GM19239 (cell line): ENCODE results near the gene TEX52.
A peak's percentile ranks its signal among the peaks of the same experiment; 100 is the strongest.

ENCODE experiments used
- DNase-seq: peaks from one replicate; pipeline ENCODE4 v3.0.0; 2011; ENCODE audit warnings: low spot score; ENCODE audit not compliant: insufficient read length
- FAIRE-seq: peaks from 2 replicates; lab custom pipeline; 2011; peaks lifted over from hg19 to GRCh38; lab: Jason Lieb, UNC

TEX52 gene

GRCh38 chr12:2857021-2857431 lies at the start of gene TEX52:
Gene TEX52, minus strand, starts transcription at chr12:2857039. Its CDS starts 13 bp downstream, at chr12:2857026.
- no peak for DNase-seq
- FAIRE-seq: no peak

DNA sequence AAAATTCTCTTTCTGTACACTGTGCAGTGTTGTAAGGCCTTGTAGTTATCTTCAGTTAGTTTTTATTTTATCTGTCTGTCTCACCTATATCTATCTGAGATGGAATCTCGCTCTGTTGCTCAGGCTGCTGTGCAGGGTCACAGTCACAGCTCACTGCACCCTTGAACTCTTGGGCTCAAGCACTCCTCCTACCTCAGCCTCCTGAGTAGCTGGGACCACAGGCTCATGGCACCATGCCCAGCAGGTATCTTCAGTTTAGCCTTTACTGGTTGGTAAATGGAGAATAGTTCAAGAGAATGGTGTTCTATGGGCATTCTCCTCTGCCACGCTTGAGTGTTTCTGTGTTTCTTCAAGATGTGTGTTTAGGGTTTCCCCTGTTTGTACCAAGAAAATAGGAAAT lies 47.4 kb upstream of the TEX52 start:
- DNase-seq (no peak), FAIRE-seq (no peak)

DNA sequence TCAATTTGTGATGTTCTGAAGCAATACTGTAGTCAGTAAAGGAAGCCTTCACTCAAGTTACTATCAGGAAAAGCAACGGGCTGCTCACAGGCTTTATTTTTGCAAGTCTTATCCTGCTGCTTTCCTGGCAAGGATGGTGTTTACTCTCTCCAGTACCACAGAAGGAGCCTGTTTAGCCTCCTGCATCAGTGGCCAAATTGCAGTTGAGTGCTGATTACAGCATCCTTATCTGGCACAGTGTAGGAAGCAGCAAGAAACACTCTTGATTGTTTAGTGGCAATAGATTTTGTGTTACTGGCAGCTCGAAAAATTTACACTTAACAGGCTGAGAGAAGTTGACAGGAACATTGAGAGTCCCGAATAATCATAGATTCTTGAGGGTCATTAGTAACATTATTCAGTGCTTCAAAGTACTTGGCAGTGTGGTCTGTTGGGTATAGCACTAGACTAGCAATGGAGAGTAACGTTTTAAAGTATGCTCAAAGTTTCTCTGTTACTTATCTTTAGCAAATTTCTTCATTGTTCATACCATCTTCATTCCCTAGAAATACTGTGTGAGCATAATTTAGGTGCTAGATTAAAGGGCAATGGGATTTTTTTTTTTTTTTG lies 45.5 kb upstream of the TEX52 start:
- no peak for DNase-seq
- no peak for FAIRE-seq

DNA sequence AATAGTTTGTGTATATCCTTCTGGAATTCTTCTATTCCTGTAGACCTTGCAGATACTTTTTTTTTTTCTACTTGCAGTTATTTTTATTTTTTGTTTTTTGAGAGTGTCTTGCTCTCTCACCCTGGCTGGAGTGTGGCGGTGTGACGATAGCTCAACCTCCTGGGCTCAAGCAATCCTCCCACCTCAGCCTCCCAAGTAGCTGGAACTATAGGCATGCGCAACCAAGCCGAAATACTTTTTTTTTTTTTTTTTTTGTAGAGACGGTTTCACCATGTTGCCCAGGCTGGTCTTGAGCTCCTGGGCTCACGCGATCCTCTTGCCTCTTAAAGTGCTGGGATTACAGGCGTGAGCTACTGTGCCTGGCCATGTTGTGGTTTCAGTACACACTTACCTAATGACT lies 43.8 kb upstream of the TEX52 start:
- FAIRE-seq: no peak
- no peak for DNase-seq

DNA sequence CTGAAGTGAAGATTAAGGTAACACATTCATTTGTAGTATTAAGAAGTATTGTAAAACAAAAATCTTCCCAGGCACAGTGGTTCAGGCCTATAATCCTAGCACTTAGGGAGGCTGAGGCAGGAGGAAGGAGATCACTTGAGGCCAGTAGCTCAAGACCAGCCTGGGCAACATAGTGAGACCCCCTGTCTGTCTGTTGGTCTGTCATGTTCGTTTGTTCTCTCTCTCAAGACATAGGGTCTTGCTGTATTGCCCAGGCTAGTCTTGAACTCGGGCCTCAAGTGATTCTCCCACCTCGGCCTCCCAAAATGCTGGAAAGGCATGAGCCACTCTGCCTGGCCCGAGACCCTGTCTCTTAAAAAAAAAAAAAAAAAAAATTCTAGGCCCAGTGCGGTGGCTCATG lies 40.6 kb upstream of the TEX52 start:
- no peak for FAIRE-seq
- DNase-seq: no peak

- FAIRE-seq: no peak
- no peak for DNase-seq
Observed at GRCh38 chr12:2895511-2895910, 38.7 kb upstream of the TEX52 start.

DNA sequence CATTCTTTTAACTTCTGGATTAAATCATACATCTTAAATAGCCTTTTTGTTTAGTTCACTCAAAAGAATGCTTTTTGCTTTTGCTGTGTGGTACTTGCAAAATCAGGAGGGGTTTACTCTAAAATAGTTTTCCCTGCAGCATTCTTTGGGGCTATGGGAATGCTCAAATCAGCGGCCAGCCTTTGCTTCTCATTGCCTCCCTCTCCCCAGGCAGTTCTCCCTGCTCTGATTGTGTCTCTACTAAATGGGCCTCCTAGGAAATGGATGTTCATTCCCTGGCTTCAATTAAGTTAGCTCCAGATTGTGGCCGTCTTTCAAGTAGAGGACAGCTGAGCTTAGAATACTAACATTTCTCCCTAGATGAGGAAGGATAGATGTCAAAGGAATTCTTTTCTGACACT lies 38.2 kb upstream of the TEX52 start:
- no peak for DNase-seq
- FAIRE-seq: no peak

DNA sequence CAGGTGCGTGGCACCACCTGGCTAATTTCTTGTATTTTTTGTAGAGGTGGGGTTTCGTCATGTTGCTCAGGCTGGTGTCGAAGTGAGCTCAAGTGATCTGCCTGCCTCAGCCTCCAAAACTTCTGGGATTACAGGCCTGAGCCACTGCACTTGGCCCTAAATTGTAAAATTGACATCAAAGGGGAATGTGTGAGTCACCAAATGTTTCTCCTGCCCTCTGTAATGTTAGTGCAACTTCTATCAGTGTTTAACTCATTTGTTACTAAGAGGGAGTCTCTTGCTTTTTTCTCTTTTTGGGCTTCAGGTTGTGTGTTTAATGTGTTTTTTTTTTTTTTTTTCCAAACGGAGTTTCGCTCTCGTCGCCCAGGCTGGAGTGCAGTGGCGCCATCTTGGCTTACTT lies 36.2 kb upstream of the TEX52 start:
- FAIRE-seq (no peak), DNase-seq (no peak)

GRCh38 chr12:2892246-2892645 lies 35.4 kb upstream of the TEX52 start:
- no peak for DNase-seq

GRCh38 chr12:2891240-2892053 lies 34.6 kb upstream of the TEX52 start:
- FAIRE-seq: no peak
- no peak for DNase-seq

More at GRCh38 chr12:2892246-2892645, 35.4 kb upstream of the TEX52 start:
- FAIRE-seq: no peak

DNA sequence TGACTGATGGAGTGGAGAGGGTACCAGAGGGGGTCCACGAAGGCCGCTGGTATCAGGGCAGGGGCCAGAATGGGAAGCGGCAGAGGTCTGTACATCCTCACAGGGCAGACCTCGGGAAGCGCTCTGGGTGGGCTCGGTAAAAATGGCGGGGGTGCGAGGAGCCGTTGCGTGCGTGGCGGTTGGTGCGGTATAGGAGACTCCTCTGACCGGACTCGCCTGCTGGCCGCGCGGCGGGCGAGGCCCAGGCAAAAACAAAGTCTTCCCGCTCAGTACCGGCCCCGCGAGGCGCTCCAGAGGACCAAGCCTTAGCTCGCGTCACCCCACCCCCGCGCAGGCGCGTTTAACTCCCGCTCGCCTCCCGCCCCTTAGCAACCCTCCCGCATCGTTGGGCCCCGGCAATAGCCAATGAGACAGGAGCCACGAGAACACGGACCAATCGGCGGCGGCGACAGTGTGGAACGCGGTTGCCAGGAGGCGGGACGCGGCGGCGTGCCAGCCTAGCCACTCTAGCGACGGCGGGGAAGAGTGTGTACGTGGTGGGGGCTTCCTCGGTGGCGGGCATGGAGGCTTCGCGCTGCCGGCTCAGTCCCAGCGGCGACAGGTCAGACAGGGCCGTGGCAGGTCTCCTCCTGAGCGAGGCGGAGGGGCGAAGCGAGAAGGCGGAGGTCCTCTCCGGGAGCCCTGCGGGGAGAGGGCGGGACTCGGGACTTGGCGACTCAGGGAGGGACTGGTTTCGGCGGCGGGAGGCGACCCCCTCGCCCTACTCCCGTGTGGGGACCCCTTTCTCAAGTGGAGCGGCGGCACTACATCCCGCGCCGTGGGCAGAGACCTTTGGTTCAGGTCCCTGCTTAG lies 33.8 kb upstream of the TEX52 start, which contains the start of gene TULP3:
TSS of gene TULP3 (plus strand) at position 504 of the 852 bp plus-strand sequence. CDS start at position 561, 57 bp downstream.
- peak; percentile 91 for DNase-seq
- FAIRE-seq: peak; percentile 96

DNA sequence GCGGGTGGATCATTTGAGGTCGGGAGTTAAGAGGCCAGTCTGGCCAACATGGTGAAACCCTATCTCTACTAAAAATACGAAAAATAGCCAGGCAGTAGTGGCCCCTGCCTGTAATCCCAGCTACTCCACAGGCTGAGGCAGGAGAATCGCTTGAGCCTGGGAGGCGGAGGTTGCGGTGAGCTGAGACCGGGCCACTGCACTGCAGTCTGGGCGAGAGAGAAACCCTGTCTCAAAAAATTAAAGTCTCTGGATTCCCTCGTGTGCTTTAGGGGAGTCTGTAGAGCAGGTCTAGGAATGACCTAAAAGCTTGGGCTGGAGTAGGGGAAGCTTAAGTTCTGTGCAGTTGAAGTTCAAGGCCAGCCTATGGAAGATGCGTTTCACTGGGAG lies 33.2 kb upstream of the TEX52 start:
- FAIRE-seq: no peak

GRCh38 chr12:2886768-2887450 lies 30.1 kb upstream of the TEX52 start:
- no peak for DNase-seq
- FAIRE-seq: no peak

More for the DNA sequence above, 33.2 kb upstream of the TEX52 start:
- DNase-seq: no peak

DNA sequence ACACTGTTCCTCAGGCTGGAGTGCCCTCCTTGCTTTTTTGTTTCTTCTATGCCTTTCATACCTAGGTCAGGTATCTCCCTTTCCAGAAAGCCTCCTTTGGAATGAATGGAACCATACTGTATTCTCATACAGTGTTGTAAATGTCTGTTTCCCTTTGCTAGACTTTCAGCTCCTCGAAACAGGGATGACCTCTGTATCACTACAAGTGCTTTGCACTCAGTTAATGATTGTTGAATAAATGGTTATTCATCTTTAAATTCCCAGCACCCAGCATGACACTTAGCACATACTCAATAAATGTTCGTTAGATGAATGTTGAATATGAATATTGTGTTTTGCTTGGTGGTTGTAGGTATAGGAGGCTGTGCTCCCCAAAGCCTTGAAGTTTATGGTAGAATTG lies 28.0 kb upstream of the TEX52 start:
- FAIRE-seq (no peak), DNase-seq (no peak)

- DNase-seq: no peak
Observed at GRCh38 chr12:2879853-2880252, 23.0 kb upstream of the TEX52 start.

GRCh38 chr12:2877953-2878732 lies 21.3 kb upstream of the TEX52 start:
- FAIRE-seq (peak; percentile 18), DNase-seq (no peak)

More at GRCh38 chr12:2879853-2880252, 23.0 kb upstream of the TEX52 start:
- no peak for FAIRE-seq

- DNase-seq (peak; percentile 93), FAIRE-seq (peak; percentile 83)
Observed at GRCh38 chr12:2877047-2877952, 20.5 kb upstream of the TEX52 start, which contains the start of the genes FOXM1 and RHNO1. Gene FOXM1, minus strand, starts transcription at chr12:2877174. Its CDS starts 2,696 bp downstream, at chr12:2874478. Gene RHNO1, plus strand, starts transcription at chr12:2877223. Its CDS starts 8,144 bp downstream, at chr12:2885367.

DNA sequence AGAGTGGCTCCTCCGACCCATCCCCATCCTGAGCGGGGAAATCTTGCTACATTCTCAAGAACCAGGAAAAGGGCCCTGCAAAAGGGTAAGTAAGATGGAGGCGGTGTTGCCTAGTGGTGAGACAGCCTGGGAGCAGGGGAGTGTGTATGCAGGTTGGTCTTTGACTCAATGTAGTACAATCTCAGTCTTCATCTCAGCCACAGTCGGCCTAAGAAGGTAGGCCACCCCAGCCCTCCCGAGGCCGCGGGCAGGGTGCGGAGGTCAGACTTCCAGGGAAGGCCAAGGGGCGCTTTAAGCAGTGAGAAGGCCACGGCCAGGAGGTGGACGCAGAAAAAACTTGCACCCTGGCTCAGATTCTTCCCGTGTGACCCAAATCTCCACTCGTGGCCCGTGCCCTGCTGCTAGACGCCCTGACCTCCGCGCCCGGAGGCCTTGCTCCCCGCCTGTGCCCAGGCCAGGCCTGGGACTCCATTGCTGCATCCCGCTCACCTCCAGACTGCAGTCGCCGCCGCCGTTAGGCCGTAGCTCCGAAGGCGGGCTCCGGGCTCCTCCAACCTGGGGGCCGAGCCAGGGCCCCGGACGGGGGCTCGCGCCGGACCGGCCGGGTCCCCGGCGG lies 19.7 kb upstream of the TEX52 start:
- DNase-seq (no peak), FAIRE-seq (peak; percentile 21)
